ENCODE results near the gene SIK2.
"Not testable (repeated sequence)": the region's sequence is repeated elsewhere in the genome, so short reads cannot be mapped to it uniquely, and the experiment has no call there.

SIK2 gene

GRCh38 chr11:111770581-111771134 is 168.4 kb downstream of the SIK2 start:
- ChIA-PET POLR2A (no interaction called here), CTCF (interaction anchor here (1.4 to 3.0 kb wide), 4 partner anchors 9 to 133 kb away, joined by 3 to 16 read pairs (median 6); no protein-coding TSS in a partner anchor)
- peak; percentile 1 for TF ChIP-seq CTCF (IDR thresholded peaks at IDR 0.05; ENCODE audit: control extremely low read depth, extremely low read depth, low read depth, missing control alignments)
- no peak for DNase-seq (ENCODE audit: extremely low spot score)

- DNase-seq (ENCODE audit: extremely low spot score); POLR2A ChIA-PET: not testable (repeated sequence)
- CTCF ChIA-PET: interaction anchor here (1.4 to 3.0 kb wide), 3 partner anchors 8 to 133 kb away, joined by 3 to 16 read pairs (median 4); no protein-coding TSS in a partner anchor
Observed at GRCh38 chr11:111771205-111771604, 169.0 kb downstream of the SIK2 start.

- POLR2A ChIA-PET: no interaction called here
- CTCF ChIA-PET: interaction anchor here (1.3 to 2.0 kb wide), 3 partner anchors 14 to 186 kb away, joined by 4 to 5 read pairs (median 5); no protein-coding TSS in a partner anchor
- TF ChIP-seq CTCF (IDR thresholded peaks at IDR 0.05; ENCODE audit: control extremely low read depth, extremely low read depth, low read depth, missing control alignments): no peak
- no peak for DNase-seq (ENCODE audit: extremely low spot score)
Observed at GRCh38 chr11:111772535-111772934, 170.3 kb downstream of the SIK2 start.

DNA sequence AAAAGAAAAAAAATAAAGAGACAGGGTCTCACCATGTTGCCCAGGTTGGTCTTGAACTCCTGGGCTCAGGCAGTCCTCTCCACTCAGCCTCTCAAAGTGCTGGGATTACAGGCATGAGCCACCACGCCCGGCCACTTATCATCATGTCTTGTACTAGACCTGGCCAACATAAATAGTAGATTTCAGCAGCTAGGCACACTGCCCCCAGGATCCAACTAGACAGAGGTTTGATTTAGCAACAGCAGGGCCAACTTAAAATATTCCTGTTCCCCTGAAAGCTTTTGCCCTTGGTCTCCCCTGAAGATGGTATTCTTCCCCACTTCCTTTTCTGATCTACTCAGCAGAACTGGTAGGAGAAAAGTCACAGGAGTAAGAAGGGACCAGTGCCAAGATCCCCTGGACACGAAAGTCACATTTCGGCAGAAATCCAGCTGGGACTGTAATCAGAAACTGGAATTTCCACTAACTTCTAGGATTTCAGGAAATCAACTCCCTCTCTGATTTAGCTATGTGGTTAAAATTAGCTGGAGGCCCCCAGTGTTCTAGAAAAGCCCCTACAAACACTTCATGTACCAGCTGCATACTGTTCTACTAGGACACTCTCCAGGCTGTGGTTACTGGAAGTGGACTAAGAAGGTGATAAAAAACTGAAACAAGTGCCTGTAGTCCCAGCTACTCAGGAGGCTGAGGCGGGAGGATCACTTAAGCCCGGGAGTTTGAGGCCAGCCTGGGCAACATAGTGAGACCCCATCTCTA is 172.9 kb downstream of the SIK2 start:
- CTCF ChIA-PET: interaction anchor here (1.0 to 3.7 kb wide), 7 partner anchors 8 to 188 kb away, joined by 3 to 72 read pairs (median 4); partner anchors contain the start of genes PPP2R1B and SIK2
- DNase-seq (ENCODE audit: extremely low spot score): no peak
- POLR2A ChIA-PET: no interaction called here
- no peak for TF ChIP-seq CTCF (IDR thresholded peaks at IDR 0.05; ENCODE audit: control extremely low read depth, extremely low read depth, low read depth, missing control alignments)

DNA sequence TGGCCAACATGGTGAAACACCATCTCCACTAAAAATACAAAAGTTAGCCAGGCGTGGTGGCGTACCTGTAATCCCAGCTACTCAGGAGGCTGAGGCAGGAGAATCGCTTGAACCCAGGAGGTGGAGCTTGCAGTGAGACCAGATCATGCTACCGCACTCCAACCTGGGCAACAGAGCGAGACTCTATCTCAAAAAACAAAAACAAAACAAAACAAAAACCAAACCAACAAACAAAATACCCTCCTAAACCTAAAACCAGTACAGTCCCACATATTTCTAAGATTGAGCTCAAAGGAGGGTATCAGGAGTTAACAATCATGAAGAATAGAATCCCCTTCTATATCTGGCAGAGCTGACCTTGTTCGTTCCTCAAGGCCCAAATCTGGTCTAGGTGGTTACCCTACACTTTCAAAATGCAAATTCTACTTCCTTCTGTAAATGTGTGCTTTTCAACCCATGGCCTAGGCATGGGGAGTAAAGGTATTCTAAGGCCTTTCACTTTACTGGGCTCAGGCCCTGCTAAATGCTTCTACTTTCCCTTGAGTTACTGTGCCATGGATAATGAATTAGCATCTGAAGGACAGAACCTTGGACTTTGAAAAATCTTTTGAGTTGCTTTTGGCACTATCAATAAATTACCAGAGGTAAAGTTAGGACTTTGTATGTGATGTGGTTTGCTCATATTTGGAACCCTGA is 174.3 kb downstream of the SIK2 start:
- POLR2A ChIA-PET: no interaction called here
- CTCF ChIA-PET: interaction anchor here (0.6 to 4.7 kb wide), 46 partner anchors 9 to 216 kb away, joined by 3 to 72 read pairs (median 5); partner anchors contain the start of genes PPP2R1B and SIK2
- DNase-seq (ENCODE audit: extremely low spot score): peak; percentile 62
- no peak for TF ChIP-seq CTCF (IDR thresholded peaks at IDR 0.05; ENCODE audit: control extremely low read depth, extremely low read depth, low read depth, missing control alignments)

- ChIA-PET CTCF (interaction anchor here (0.5 to 4.7 kb wide), 63 partner anchors 10 to 256 kb away, joined by 3 to 72 read pairs (median 4); partner anchors contain the start of genes ALG9, PPP2R1B and SIK2), POLR2A (no interaction called here)
- peak; percentile 62 for DNase-seq (ENCODE audit: extremely low spot score)
- peak; percentile 63 for TF ChIP-seq CTCF (IDR thresholded peaks at IDR 0.05; ENCODE audit: control extremely low read depth, extremely low read depth, low read depth, missing control alignments)
Observed at GRCh38 chr11:111777094-111778046, 175.1 kb downstream of the SIK2 start.
